Lung (tissue), 12 donors: ENCODE data around the gene STRA6. TPM values are rescaled to one million over a fixed set of nuclear protein-coding genes. Genes with fewer than 3 reads are reported as not detected.

Experiments
- ATAC-seq: fragments of 200-7000 bp; cut with Tn5 transposase; one replicate; pipeline ENCODE4 v1.9.1; 2020; ENCODE audit warnings: moderate number of reproducible peaks; ENCODE audit not compliant: insufficient read depth, low FRiP score
- DNase-seq, 3 donors: peaks; one replicate each; pipeline ENCODE4 v3.0.0-alpha.2; 2013 to 2017
- H3K27ac ChIP-seq, 2 donors: one replicate each; pipeline ENCODE4 v1.5.1; 2013; ENCODE audit warnings: mild to moderate bottlenecking in 2 of 2, moderate library complexity in 2 of 2, control low read depth in 1 of 2, inconsistent platforms in 1 of 2, low read depth in 1 of 2, low read length in 1 of 2
- H3K27me3 ChIP-seq, 3 donors: one replicate each; pipeline ENCODE4 v1.5.1; 2013; ENCODE audit warnings: low read length in 2 of 3; ENCODE audit not compliant: control insufficient read depth in 3 of 3, insufficient read depth in 3 of 3
- H3K36me3 ChIP-seq, 4 donors: one replicate each; pipeline ENCODE4 v1.5.1; 2013; ENCODE audit warnings: low read length in 4 of 4, mild to moderate bottlenecking in 1 of 4, moderate library complexity in 1 of 4; ENCODE audit not compliant: control insufficient read depth in 4 of 4, insufficient read depth in 4 of 4
- H3K4me1 ChIP-seq, 5 donors: one replicate each; pipeline ENCODE4 v1.5.1; 2013; ENCODE audit warnings: low read length in 5 of 5, mild to moderate bottlenecking in 2 of 5, moderate library complexity in 1 of 5; ENCODE audit not compliant: control insufficient read depth in 5 of 5, insufficient read depth in 5 of 5
- H3K4me3 ChIP-seq: one replicate; pipeline ENCODE4 v1.5.1; 2013; ENCODE audit warnings: mild to moderate bottlenecking, control low read depth, moderate library complexity
- H3K9ac ChIP-seq, 2 donors: one replicate each; pipeline ENCODE4 v1.5.1; 2013; ENCODE audit warnings: low read length in 2 of 2, control low read depth in 1 of 2; ENCODE audit not compliant: insufficient read depth in 1 of 2
- H3K9me3 ChIP-seq, 4 donors: one replicate each; pipeline ENCODE4 v1.5.1; 2013; ENCODE audit warnings: low read length in 3 of 4, mild to moderate bottlenecking in 1 of 4, moderate library complexity in 1 of 4; ENCODE audit not compliant: control insufficient read depth in 4 of 4, insufficient read depth in 3 of 4
- CTCF ChIP-seq: IDR thresholded peaks from 2 replicates; pipeline ENCODE4 v1.5.1; 2012; ENCODE audit warnings: mild to moderate bottlenecking; ENCODE audit errors: control extremely low read depth, extremely low read depth
- WGBS, 2 donors: extraction: QIAGEN DNeasy Blood & Tissue Kit; methylation state at CpG; one replicate each; pipeline ENCODE4 v1.1.7; 2013; 5-methylcytosine and 5-hydroxymethylcytosine counted together
- polyA plus RNA-seq, 2 donors: library from polyadenylated mRNA; stranded (reverse); fragments of 200-250 nt; gene quantifications; one replicate each; pipeline ENCODE4 v1.2.1, GENCODE V29; 2013
- total RNA-seq, 2 donors: library from RNA; depleted of rRNA in 1 of 2; stranded (reverse); fragments of >200 nt in 1 of 2; gene quantifications; one replicate each; pipeline ENCODE4 v1.2.1, GENCODE V29; 2014 to 2021
- donor health status: control.
- donor health status: control.
- donor health status: Bipolar disorder and iron deficiency.
- donor health status: healthy.
- donor health status: DM: yes; HTN: yes; CAD: no.

STRA6 gene
- total and polyA plus RNA-seq, 4 donors = 0.40 to 2.6 (median 0.78) TPM

- WGBS, 2 donors = 83 to 86% methylated on average over 6 of the region's 6 CpGs
- DNase-seq = no peak
- H3K36me3 ChIP-seq = no peaks in the 10 kb centered on the region
These were observed 47.7 kb upstream of the STRA6 start for GRCh38 chr15:74250266-74250665.

GRCh38 chr15:74245342-74245931, 42.9 kb upstream of the STRA6 start:
- H3K9ac ChIP-seq = no peak overlapping the region
- DNase-seq (peak in 2 of 3 donors; percentile 34 to 40), ATAC-seq (no peak)
- H3K4me1 ChIP-seq = peaks cover 0 to 11% (median 5%) of the 10 kb centered on the region in 5 donors
- H3K36me3 ChIP-seq = no peaks in the 10 kb centered on the region
- TF ChIP-seq CTCF = no peak
- no peak overlapping the region for H3K4me3 ChIP-seq
- peaks cover 0 to 3% (median 0%) of the 10 kb centered on the region in 3 donors for H3K27me3 ChIP-seq
- no peaks in the 10 kb centered on the region for H3K9me3 ChIP-seq
- H3K27ac ChIP-seq = no peak overlapping the region
- WGBS, 2 donors = 10 to 14% methylated on average over 32 to 36 of the region's 36 CpGs

More at GRCh38 chr15:74250266-74250665, 47.7 kb upstream of the STRA6 start:
- no peak for TF ChIP-seq CTCF
- Histone ChIP-seq H3K27ac (no peak overlapping the region), H3K27me3 (peaks cover 0 to 3% (median 0%) of the 10 kb centered on the region in 3 donors), H3K9ac (no peak overlapping the region), H3K4me1 (peaks cover 0 to 9% (median 0%) of the 10 kb centered on the region in 5 donors), H3K9me3 (no peaks in the 10 kb centered on the region), H3K4me3 (no peak overlapping the region)
- no peak for ATAC-seq

GRCh38 chr15:74244822-74245341, 42.3 kb upstream of the STRA6 start:
- TF ChIP-seq CTCF = no peak
- peaks cover 0 to 3% (median 0%) of the 10 kb centered on the region in 3 donors for H3K27me3 ChIP-seq
- 64 to 66% methylated on average over 4 of the region's 4 CpGs for WGBS, 2 donors
- no peak for DNase-seq
- H3K36me3 ChIP-seq = no peaks in the 10 kb centered on the region
- H3K4me3 ChIP-seq = no peak overlapping the region
- H3K4me1 ChIP-seq = peaks cover 0 to 16% (median 10%) of the 10 kb centered on the region in 5 donors
- no peak overlapping the region for H3K27ac ChIP-seq
- no peak overlapping the region for H3K9ac ChIP-seq
- ATAC-seq = no peak
- no peaks in the 10 kb centered on the region for H3K9me3 ChIP-seq
